ENCODE results near the gene ERVFRD-1. TPM values are rescaled to one million over a fixed set of nuclear protein-coding genes. Genes with fewer than 3 reads are reported as not detected.

Gene ERVFRD-1
- total and polyA plus RNA-seq, 2 of the 13 experiments (the other 11 are each of a cell fraction or from before 2014, with no cell fraction given), result not detected

GRCh38 chr6:11064836-11065235 lies 46.7 kb downstream of the ERVFRD-1 start:
- no peaks in the 10 kb centered on the region for H3K79me2 ChIP-seq (ENCODE audit: insufficient read depth, low read length)
- H3K27ac ChIP-seq (ENCODE audit: extremely low read length, insufficient read depth, low read length), result no peak overlapping the region
- H3K9me3 ChIP-seq (ENCODE audit: low read length), result no peaks in the 10 kb centered on the region
- H4K20me1 ChIP-seq (ENCODE audit: insufficient read depth, low read length), result no peaks in the 10 kb centered on the region
- no peak overlapping the region for H3K4me3 ChIP-seq (replicated peaks in 1 of 3; ENCODE audit: insufficient read depth in 1 of 3, low read depth in 2 of 3, low read length in 3 of 3)
- intact Hi-C loops (cut with micrococcal nuclease; ENCODE audit: unreplicated experiment), result no loop called here
- peaks cover 47% of the 10 kb centered on the region for H3K4me1 ChIP-seq (ENCODE audit: insufficient read depth, low read length)
- TF ChIP-seq ZNF737 (CRISPR knock-in tag; IDR thresholded peaks at IDR 0.05; ENCODE audit: borderline replicate concordance) (no peak), TEAD3 (CRISPR knock-in tag; optimal IDR thresholded peaks at IDR 0.05; ENCODE audit: borderline replicate concordance) (no peak), ZNF639 (CRISPR knock-in tag; conservative IDR thresholded peaks at IDR 0.05) (no peak), ELF4 (CRISPR knock-in tag; IDR thresholded peaks at IDR 0.05; ENCODE audit: borderline replicate concordance) (no peak), ZNF124 (CRISPR knock-in tag; IDR thresholded peaks at IDR 0.05) (no peak), SRSF9 (IDR thresholded peaks at IDR 0.05; ENCODE audit: borderline replicate concordance, insufficient read depth, low read depth, low read length, poor library complexity, severe bottlenecking) (no peak), ZNF768 (CRISPR knock-in tag; IDR thresholded peaks at IDR 0.05) (no peak), REL (CRISPR knock-in tag; conservative IDR thresholded peaks at IDR 0.05) (no peak), ELF1 (CRISPR knock-in tag; IDR thresholded peaks at IDR 0.05) (no peak), SP2 (CRISPR knock-in tag; IDR thresholded peaks at IDR 0.05) (no peak), ZNF747 (CRISPR knock-in tag; IDR thresholded peaks at IDR 0.05; ENCODE audit: borderline replicate concordance) (no peak), ZNF569 (CRISPR knock-in tag; IDR thresholded peaks at IDR 0.05; ENCODE audit: borderline replicate concordance) (no peak), BORCS8-MEF2B (CRISPR knock-in tag; IDR thresholded peaks at IDR 0.05) (no peak), RARA (CRISPR knock-in tag; IDR thresholded peaks at IDR 0.05) (no peak), ZSCAN31 (CRISPR knock-in tag; IDR thresholded peaks at IDR 0.05; ENCODE audit: low read depth) (no peak), SNAPC5 (CRISPR knock-in tag; IDR thresholded peaks at IDR 0.05; ENCODE audit: borderline replicate concordance) (no peak), CAMTA2 (CRISPR knock-in tag; IDR thresholded peaks at IDR 0.05; ENCODE audit: borderline replicate concordance) (no peak)
- TF ChIP-seq, protein P1, sequence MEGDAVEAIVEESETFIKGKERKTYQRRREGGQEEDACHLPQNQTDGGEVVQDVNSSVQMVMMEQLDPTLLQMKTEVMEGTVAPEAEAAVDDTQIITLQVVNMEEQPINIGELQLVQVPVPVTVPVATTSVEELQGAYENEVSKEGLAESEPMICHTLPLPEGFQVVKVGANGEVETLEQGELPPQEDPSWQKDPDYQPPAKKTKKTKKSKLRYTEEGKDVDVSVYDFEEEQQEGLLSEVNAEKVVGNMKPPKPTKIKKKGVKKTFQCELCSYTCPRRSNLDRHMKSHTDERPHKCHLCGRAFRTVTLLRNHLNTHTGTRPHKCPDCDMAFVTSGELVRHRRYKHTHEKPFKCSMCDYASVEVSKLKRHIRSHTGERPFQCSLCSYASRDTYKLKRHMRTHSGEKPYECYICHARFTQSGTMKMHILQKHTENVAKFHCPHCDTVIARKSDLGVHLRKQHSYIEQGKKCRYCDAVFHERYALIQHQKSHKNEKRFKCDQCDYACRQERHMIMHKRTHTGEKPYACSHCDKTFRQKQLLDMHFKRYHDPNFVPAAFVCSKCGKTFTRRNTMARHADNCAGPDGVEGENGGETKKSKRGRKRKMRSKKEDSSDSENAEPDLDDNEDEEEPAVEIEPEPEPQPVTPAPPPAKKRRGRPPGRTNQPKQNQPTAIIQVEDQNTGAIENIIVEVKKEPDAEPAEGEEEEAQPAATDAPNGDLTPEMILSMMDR (CRISPR knock-in tag; IDR thresholded peaks at IDR 0.05), result no peak
- TF ChIP-seq, protein P2, sequence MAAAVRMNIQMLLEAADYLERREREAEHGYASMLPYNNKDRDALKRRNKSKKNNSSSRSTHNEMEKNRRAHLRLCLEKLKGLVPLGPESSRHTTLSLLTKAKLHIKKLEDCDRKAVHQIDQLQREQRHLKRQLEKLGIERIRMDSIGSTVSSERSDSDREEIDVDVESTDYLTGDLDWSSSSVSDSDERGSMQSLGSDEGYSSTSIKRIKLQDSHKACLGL (CRISPR knock-in tag; IDR thresholded peaks at IDR 0.05), result no peak
- H3K27me3 ChIP-seq (ENCODE audit: control insufficient read depth in 1 of 2, insufficient read depth in 2 of 2, low read length in 2 of 2), result no peaks in the 10 kb centered on the region
- FAIRE-seq, result no peak
- ChIA-PET CTCF (ENCODE audit: low intra/inter-chr PET ratio, low total read pairs) (no interaction called here), POLR2A (interaction anchor here (1.7 kb wide), 1 partner anchor 8 kb away, joined by 6 read pairs; no protein-coding TSS in a partner anchor)
- no peak overlapping the region for H2AFZ ChIP-seq (ENCODE audit: low read length)
- H3K36me3 ChIP-seq (replicated peaks in 1 of 2; ENCODE audit: control insufficient read depth in 1 of 2, insufficient read depth in 2 of 2, low read length in 2 of 2), result no peaks in the 10 kb centered on the region
- BruUV-seq (replicated peaks), result no TSS peak
- WGBS (ENCODE audit: low lambda C conversion rate), result 88% methylated on average over 3 of the region's 3 CpGs
- H3K9ac ChIP-seq (ENCODE audit: insufficient read depth, low read depth, low read length), result no peak overlapping the region
- DNase-seq (ENCODE audit: low spot score), result no peak
- in situ Hi-C loops (cut with HindIII; ENCODE audit: extremely low pct_ligation_motif_present, low pct_unique_long_range_greater_than_20kb), result loop anchor here (5.0 to 25.0 kb wide), 2 partner anchors 113 to 578 kb away; no protein-coding TSS in a partner anchor
- H3K4me2 ChIP-seq (ENCODE audit: low read depth, low read length), result no peak overlapping the region
- no peak for ATAC-seq

Measured in HepG2 (cell line).